Middle frontal gyrus (tissue), 1 donor: ENCODE measurements around the gene RPS6KA4.

Source experiments
- DNase-seq: peaks from one replicate; pipeline ENCODE4 v3.0.0-alpha.2; 2015; ENCODE audit warnings: low spot score; ENCODE audit errors: extremely low spot score

RPS6KA4 gene

DNA sequence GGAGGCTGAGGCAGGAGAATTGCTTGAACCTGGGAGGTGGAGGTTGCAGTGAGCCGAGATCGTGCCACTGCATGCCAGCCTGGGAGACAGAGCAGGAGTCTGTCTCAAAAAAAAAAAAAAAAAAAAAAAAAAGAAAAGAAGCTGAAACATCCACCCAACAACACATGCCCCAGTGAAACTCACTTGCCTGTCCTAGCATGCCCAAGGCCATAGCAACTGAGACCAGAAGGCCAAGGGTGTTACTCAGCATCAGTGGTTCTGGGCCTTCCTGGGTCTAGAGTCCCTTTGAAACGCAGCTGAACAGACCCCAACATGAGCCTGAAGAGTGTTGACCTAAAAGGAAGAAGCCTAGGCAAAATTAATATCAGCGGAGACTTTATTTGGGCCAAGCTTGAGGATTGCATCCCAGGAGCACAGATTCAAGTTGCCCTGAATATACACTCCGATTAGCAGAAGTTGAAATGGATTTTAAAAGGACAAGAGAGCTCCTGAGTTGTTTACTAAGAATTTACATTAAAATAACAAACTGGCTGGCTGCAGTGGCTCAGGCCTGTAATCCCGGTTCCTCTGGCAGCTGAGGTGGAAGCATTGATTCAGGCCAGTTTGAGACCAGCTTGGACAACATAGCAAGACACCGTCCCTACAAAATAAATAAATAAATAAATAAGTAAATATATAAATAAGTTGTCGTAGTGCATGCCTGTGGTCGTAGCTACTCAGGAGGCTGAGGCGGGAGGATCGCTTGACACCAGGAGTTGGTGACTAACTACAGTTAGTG lies 34.1 kb upstream of the RPS6KA4 start:
- no peak for DNase-seq

DNA sequence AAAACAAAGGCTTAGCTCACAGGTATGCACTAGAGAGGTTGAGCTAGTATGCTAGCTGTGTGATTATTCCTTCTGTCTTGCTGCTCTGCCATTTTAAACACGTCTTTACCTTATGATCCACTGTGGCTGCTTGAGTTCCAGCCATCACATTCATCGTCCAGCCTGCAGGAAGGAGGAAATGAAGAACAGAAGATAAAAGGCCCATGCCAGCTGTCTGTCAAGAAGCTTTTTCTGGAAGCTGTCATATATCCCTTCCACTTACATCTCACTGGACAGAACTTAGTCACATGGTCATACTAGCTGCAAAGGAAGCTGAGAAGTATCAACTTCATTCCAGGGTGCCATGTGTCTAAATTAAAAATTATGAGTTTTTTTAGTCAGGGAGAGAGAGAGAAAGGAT lies 31.6 kb upstream of the RPS6KA4 start:
- no peak for DNase-seq

DNA sequence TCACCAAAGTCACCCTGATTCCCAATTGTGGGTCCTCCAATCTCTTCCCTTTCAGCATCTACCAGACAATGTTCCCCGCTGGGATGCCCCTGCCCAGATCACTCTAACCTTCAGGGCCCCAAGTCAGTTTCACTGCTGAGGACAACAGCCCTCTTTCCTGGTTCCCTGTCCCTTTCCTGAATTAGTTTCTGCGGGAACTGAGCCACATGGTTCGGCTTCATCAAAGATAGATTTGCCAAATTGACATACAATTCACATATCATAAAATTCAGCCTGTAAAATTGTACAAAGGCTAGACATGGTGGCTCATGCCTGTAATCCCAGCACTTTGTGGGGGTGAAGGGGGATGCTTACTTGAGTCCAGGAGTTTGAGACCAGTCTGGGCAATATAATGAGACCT lies 31.0 kb upstream of the RPS6KA4 start:
- DNase-seq, result no peak

DNA sequence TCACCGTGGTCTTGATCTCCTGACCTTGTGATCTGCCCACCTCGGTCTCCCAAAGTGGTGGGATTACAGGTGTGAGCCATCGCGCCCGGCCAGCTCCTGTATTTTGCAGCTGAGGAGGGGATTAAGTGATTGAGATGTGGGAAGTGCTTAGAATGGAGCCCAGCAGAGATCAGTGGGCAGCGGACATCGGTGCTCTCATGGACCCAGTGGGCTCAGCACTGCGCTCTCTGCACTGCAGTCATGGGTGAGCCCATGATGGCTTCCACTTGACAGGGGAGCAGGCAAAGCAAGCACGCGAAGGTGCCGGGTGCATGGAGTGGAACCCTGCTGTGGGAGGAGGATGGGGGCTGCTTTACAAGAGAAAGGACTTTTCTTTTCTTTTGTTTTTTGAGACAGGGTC lies 28.1 kb upstream of the RPS6KA4 start:
- DNase-seq, result no peak

DNA sequence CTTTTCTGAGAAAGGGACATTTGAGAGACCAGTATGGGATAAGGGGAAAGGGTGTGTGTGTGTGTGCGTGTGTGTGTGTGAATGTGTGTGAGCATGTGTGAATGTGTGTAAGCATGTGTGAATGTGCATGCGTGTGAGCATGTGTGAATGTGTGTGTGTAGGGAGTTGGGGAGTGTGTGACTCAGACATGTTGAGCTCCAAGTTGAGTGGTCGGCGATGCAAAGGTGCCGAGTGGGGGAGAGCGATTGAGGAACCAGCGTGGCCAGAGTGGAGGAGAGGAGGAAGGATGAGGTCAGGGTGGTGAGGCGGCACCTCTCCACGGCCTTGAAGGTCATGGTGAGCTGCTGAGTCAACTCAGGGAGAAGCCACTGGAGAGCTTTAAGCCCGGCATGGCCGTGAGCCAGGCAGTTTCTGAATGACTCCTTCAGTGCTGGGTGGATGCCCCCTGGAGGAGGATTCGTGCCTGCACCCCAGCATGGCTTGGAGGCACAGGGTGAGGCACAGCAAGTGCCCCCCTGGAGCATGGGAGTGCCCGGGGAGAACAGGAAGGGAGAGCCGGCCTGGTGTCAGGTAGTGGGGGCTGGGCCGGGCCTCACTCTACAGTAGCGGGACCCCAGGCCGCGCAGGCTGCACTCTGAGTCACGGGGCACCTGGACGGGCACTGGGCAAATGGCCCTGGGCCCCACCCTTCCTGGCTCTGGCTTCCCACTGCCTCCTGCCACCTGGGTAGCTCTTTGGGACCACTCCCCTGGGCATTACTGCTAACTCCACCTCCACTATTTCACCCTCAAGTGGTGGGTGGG lies 27.2 kb upstream of the RPS6KA4 start:
- no peak for DNase-seq

GRCh38 chr11:64333556-64333955 lies 25.4 kb upstream of the RPS6KA4 start:
- no peak for DNase-seq

DNA sequence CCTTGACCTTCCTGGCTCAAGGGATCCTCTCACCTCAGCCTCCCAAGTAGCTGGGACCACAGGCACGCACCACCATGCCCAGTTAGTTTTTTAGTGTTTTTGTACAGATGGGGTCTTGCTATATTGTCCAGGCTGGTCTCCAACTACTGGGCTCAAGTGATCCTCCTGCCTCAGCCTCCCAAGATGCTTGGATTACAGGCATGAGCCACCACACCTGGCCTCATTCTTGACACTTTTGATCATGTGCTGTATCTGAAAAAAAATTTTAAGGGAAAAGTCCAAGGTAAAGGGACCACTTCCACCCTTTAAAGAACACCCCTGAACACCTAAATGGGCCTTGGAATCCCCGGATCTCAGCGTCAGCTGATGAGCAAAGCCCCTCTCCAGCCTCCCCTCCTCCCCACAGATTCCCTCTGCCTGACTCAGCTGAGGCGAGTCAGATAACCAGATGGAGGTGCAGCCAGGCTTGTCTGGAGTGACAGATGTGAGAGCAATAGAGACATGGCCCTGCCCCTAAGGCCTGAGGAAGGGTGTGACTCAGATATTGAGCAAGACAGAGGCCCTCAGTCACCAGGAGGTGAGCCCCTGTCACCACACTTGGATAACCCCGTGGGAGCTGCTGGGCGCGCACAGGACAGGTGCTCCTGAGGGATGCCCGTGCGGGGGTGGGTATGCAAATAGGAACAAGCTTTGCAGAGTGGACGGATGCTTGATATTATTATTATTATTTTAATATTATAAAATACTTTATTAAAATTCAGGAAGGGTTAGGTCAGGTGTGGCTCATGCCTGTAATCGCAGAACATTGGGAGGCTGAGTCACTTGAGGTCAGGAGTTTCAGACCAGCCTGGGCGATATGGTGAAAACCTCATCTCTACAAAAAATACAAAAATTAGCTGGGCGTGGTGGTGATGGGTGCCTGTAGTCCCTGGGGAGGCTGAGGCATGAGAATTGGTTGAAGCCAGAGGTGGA lies 23.9 kb upstream of the RPS6KA4 start:
- no peak for DNase-seq

DNA sequence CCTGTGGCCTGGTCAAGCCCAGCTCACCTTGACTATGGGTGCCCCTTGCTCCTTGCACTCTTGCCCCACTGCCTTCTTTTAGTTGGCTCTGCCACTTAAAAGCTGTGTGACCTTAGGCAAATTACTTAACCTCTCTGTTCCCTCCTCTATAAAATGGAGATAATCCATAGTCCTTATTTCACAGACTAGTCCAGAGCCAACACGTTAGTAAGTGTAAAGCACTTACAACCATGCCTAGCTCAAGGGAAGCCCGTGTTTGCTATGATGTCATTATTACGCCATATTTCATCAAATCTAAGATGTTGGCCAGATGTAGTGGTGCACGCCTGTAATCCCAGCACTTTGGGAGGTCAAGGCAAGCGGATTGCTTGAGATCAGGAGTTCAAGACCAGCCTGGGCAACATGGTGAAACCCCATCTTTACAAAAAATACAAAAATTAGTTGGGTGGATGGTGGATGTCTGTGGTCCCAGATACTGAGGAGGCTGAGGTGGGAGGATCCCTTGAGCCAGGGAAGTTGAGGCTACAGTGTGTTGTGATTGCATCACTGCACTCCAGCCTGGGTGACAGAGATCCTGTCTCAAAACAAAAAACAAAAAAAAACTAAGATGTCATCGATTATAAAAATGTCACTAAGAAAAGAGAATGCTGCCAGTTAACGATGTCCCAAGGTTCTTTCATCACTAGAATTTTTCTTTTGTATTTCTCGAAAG lies 21.3 kb upstream of the RPS6KA4 start:
- no peak for DNase-seq

- DNase-seq, result no peak
Observed at GRCh38 chr11:64338716-64339115, 20.2 kb upstream of the RPS6KA4 start.

DNA sequence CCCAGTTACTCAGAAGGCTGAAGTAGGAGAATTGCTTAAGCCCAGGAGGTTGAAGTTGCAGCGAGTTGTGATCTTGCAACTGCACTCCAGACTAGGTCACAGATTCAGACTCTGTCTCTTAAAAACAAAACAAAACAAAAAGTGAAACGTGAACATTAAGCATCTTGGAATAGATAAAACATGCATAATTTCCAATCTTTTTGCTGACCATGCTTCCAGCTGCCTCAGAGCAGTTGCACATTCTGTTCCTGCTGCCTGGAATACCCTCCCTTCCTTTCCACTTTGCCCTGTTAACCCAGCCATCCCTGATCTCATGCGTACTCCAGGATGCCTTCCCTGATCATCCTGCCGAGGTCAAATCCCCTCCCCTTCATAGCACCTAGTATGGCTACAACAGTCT lies 19.7 kb upstream of the RPS6KA4 start:
- DNase-seq, result no peak

DNA sequence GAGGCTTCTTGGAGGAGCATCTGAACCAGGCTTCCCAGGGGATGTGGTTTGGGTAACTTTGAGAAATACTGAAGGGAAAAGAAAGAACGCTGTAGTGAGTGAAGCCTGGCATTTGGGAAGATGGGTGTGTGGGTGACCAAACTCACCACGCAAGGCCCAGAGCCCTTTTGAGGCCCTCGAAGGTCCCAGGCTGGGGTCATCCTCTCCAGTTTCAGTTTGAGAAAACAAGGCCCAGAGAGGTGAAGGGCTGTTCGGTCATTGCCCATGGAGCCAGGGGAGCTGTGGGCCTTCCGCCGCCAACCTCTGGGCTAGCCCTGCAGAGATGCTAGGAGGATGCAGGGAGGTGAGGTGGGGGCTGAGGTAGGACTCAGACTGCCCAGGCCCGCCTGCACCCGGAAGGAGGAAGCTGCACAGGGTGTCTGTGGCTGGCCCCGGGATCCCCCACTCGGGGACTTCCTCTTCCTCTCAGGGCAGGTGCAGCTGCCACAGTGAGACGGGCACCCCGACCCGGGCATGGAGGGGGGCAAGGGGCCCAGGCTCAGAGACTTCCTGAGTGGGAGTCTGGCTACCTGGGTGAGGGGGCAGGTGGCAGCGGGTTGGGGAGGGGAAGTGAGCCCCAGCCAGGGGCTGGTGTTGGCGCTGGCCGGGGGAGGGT lies 19.1 kb upstream of the RPS6KA4 start, which contains the start of gene CCDC88B:
CCDC88B (plus strand) TSS at position 451 of the 655 bp plus-strand sequence; CDS start at position 514, 63 bp downstream.
- no peak for DNase-seq

- DNase-seq, result no peak
Observed at GRCh38 chr11:64340671-64341335, 18.2 kb upstream of the RPS6KA4 start.

DNA sequence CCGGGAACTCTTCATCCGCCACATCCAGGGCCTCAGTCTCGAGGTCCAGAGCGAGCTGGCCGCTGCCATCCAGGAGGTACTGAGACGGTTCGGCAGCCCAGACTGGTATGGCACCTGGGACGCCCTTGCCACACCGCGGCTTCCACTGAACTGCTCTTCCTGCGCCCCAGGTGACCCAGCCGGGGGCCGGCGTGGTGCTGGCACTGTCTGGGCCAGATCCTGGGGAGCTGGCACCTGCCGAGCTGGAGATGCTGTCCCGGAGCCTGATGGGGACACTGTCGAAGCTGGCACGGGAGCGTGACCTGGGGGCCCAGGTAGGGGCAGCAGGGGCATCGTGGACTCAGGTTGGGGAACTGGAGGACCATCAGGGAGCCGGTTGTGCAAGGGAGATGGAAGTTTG lies 17.5 kb upstream of the RPS6KA4 start:
- no peak for DNase-seq

DNA sequence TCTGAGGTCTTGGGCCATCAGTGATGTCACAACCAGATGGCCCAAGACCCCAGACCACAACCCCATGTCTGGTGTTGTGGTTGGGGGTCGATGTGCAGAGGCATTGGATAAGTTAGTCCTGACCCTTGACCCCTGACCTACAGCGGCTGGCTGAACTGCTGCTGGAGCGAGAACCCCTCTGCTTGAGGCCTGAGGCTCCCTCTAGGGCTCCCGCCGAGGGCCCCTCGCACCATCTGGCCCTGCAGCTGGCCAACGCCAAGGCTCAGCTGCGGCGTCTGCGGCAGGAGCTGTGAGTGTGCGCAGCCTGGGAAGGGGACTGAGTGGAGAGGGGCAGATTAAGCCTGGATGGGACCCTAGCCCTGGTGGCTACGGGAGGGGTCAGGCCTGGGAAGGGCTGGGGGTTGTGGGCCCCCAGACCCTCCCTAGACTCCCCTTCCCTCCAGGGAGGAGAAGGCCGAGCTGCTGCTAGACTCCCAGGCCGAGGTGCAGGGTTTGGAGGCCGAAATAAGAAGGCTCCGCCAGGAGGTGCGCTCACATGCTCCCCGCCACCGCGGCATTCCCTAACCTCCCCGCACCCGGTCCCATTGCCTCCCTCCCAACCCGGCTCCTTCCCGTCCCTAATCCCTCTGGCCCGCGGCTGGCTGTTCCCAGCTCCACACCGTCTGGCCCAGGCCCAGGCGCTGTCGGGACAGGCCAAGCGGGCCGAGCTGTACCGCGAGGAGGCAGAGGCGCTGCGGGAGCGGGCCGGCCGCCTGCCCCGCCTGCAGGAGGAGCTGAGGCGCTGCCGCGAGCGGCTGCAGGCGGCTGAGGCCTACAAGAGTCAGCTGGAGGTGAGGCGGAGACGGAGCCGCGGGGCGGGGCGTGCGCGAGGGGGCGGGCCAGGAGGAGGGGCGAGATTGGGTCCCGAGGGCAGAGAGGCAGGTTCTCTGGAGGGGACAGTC lies 16.8 kb upstream of the RPS6KA4 start:
- DNase-seq, result no peak

GRCh38 chr11:64342869-64343745 lies 15.9 kb upstream of the RPS6KA4 start:
- no peak for DNase-seq

GRCh38 chr11:64343767-64344559 lies 15.0 kb upstream of the RPS6KA4 start:
- DNase-seq, result no peak

DNA sequence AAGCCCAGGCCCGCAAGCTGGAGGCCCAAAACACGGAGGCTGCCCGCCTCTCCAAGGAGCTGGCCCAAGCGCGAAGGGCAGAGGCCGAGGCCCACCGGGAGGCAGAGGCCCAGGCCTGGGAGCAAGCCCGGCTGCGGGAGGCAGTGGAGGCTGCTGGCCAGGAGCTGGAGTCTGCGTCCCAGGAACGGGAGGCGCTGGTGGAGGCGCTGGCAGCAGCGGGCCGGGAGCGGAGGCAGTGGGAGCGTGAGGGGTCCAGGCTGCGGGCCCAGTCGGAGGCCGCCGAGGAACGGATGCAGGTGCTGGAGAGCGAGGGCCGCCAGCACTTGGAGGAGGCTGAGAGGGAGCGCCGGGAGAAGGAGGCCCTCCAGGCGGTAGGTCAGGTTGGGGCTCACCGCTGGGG lies 14.2 kb upstream of the RPS6KA4 start:
- no peak for DNase-seq
